Fibroblast of skin of right biceps (primary cell): ENCODE measurements around the gene AGXT2.
A peak's percentile ranks its signal among the peaks of the same experiment; 100 is the strongest.
"Not testable (repeated sequence)": the region's sequence is repeated elsewhere in the genome, so short reads cannot be mapped to it uniquely, and the experiment has no call there.

Source experiments
- DNase-seq: peaks from one replicate; pipeline ENCODE4 v3.0.0-alpha.2; 2013

The AGXT2 gene

DNA sequence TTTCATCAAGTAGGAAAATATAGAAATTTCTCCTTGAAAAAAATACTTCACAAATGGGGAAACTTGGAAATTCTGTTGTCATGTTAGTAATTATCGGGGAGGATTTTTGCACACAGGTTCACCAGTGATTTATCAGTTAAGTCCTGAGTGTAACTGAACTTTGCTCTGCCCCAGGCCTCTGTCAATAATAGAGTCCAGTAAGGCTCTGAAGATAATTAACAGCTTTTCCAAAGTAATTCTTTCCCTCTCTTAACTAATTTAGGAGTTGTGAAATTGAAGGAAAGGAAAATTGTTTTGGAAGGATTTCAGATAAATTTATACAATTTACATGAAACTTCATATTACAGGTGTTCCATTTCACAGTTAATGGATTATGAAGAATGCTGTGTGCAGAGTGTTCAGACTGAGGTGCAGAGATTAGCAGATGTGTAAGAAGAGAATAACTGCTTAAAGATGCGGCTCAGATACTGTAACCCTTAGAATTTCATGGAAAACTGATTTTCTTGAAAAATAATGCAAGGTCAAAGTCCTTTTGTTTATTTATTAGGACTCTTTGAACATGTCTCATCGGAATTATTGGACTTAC lies 2.9 kb upstream of the AGXT2 start:
- no peak for DNase-seq

DNA sequence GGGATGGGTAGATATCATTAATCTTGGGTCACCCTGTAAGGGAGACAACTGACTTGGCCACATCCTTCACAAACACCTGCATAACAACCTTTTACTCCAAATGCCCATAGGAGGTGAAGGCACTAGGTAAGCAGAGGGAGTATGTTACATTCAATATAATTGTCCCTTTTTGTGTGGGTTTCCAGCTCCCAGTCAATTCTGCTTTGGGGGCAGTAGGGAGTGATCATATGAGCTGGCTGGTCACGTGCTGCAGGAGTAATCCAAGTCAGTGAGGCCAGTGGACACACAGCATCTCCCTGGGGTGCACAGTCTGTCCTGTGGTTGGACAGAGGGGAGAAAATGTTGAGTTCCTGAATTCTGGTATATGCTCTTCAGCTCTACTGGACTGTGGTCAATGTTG lies 1.2 kb upstream of the AGXT2 start:
- DNase-seq: no peak

DNA sequence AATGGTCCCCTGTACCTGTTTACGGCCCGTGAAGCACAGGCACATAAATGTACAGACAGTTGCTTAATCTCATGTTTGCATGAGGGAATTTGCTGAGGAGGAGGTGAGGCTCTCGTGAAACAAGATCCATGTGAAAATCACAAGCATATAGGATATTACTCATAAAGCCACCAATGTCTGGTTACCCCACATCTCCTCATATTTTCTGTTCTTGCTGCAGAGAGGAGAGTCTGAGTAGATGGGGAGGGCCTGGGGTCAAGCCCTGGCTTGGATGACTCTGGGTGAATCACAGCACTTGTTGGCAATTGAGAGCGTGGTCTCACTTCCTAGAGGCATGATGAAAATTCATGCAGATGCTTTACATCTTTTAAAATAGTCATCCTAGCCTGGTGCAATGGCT lies 975 bp downstream of the AGXT2 start:
- peak; percentile 92 for DNase-seq

DNA sequence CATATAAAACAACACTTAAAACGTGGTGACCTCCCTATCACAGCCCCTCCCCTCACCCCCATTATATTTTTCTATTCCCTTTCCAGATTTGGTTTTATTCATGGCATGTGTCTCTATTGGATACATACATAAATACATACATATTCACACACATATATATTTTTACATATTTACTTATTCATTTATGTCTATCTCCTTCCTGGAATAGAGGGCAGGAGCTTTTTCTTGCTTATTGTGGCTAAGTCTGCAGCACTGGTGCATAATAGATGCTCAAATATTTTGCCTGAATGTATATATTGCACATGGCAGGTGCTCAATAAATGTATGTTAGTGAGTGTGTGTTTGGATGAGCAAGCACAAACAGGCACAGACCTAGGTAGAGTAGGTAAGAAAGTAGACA lies 2.5 kb downstream of the AGXT2 start:
- no peak for DNase-seq

DNA sequence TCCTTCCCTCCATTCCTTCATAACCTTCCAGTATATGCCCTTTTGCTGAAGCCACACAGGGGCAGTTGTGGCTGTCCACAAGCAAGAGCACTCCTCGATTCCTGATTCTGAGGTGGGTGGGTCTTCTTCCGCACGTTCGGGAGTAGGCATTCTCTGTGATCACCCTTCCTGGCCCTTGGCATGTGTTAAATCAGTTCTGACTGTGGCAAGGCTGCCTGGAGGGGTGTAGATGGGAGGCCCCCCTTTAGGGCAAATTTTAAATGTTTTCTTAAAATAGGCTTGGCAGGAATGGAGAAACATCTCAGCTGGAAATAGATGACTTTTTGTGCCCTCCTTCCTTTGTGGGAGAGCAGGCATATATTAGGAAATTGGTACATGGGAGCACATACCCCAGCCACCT lies 3.1 kb downstream of the AGXT2 start:
- DNase-seq: no peak

DNA sequence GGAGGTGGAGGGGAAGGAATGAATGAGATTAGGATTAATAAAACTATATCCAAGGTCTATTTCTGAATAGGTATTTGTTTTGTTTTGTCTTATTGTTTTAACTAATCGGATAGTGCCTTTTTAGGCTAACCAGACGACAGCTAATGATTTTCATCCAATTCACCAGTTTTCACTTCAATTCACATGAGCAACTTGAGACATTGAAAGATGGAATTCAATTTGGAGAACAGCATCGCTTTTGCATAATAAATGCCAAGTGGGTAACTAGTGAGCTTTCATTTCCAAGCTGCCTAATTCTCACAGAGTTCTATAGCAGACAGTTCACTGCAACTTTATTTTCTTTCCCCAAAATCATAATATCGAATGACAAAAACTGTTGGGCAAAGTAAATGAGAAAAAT lies 5.0 kb downstream of the AGXT2 start:
- no peak for DNase-seq

DNA sequence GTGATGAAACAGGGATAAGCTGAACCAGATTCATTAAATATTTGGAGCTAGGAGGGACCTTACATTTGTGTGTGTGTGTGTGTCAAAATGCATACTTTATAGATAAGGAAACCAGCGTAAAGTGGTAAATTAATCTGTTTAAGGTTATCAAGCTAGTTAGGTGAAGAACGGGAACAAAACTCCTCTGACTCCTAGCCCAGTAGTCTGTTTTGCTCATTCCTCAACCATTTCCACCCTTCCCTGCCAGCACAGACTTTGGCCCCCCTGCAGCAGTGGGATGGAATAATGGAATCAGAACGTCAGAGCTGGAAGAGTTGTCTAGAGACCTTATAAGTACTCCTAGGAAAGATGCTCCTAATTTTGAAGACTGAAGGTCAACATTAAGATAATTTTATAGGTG lies 6.5 kb downstream of the AGXT2 start:
- DNase-seq: no peak

DNA sequence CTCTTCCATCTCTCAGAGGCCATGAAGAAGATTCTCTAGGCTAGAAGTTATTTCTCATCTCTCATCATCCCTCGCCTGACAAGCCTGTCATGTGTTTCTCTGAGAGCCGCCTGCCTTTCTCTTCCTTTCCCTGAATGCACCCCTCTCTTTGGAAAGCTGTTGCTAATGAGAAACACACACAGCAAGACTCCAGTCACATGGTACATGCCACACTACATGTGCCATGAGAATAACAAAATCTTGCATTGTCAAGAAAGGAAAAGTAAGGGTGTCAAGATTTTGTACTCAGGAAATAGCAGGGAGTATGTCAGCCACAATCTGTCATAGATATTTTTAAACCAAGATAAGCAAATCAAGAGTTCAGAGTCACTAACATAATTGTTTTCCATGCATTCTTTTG lies 8.9 kb downstream of the AGXT2 start:
- DNase-seq: peak; percentile 31

DNA sequence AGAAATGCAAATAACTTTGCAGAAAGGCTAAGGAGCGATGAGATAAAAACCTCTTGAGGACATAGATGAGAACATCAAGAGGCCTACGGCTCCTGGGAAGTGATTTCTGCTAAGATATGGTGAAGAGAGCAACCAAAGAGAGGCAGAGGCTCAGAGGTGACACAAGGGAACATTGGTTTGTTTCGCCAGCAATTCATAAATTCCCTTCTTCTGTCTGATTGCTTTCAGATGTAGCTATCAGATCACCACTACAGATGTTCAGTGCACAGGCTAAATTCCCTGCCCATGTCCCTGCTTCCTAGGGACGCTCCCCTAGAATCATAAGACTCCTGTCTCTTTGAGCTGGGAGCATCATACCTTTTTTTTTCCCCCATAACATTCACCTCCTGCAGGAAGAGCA lies 11.2 kb downstream of the AGXT2 start:
- DNase-seq: no peak

DNA sequence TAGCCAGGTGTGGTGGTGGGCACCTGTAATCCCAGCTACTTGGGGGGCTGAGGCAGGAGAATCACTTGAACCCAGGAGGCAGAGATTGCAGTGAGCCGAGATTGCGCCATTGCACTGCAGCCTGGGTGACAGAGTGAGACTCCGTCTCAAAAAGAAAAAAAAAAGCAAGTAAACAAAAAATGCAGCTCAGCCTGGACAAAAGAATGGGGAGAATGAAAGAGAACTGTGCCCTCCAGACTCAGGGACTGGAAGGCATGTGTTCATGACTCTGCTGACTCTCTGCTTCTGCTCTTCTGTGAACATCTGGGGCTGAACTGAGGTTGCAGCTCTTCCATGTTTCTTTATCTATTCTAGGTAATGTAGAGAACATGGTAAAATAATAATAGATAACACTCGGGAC lies 11.8 kb downstream of the AGXT2 start:
- DNase-seq: not testable (repeated sequence)

DNA sequence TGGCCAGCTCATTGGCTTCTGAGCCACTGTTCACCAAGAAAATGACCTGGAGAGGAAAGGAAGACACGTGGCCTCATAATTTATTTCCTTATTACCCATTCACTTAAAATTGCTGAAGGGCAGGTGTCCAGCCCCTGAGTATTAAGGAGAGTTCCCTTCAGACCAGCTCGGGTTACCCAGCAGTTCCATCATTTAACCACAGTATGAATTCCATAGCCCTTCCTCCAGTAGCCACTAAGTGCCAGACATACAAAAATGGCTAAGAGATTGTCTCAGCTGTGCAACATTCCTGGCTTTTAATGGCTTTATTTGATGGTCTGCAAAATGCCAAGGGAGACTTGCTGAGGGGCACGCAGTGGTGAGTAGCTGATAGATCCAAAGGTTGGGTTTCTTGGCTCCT lies 12.5 kb downstream of the AGXT2 start:
- peak; percentile 23 for DNase-seq

DNA sequence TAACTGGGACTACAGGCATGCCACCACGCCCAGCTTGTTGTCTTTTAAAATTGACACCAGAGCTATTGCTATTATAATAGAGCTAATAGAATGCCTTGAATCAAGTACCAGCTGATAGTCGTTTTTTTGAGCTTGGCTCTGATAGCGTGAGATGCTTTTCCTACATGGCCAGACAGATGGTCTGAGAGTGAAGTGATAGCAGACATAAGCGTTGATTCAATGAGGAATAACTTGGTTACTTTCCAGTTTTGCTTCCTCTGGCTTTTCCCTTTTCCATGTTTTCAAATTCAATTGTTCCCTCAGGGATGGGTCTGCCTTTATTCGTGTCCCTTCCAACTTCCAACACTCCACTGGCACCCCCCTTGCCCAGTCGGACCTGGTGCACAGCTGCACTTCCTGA lies 15.4 kb downstream of the AGXT2 start:
- no peak for DNase-seq

DNA sequence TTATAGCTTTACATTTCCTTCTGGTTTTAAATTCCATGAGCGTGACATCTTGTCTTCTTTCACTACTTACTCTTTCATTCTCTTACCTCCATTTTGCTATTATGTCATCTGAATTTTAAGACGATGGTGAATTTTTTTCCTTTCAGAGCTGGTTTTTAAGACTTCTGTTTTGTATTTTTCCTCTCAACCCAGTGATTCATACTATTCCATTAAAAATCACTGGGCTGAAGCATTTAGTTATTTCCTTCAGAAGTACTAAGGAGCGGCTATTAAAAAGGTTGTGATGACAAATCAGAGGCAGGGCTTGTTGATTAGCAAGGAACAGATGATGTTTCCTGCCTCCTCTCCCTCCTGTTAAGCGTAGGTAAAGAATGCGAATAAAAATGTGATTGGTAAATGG lies 16.5 kb downstream of the AGXT2 start:
- peak; percentile 61 for DNase-seq

DNA sequence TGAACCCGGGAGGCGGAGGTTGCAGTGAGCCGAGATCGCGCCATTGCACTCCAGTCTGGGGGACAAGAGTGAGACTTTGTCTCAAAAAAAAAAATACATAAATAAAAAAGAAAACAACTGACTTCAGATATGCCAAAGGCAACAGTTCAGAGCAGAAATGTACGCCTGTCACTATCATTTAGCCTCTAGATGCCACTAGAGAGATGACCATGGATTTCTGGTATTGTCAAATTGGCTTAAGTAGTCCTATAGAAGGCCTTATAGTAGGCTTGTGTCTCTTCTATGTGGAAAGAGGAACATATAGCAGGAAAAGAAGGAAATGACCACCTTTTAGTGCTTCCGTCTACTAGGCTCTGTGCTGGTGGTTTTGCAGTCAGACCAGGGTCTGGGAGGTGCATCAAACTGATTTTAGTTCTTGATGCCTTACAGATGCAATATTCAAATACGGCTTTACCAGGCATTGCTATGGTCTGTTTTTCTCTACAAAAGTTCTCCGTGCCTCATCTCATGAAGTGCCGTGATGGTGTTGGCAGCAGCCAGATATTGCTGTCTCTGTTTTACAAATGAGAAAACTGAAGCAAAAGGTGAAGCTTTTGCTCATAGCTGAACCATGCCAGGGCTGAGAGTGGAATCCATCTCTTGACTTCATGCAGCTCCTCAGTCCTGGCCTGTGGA lies 17.2 kb downstream of the AGXT2 start:
- DNase-seq: no peak

DNA sequence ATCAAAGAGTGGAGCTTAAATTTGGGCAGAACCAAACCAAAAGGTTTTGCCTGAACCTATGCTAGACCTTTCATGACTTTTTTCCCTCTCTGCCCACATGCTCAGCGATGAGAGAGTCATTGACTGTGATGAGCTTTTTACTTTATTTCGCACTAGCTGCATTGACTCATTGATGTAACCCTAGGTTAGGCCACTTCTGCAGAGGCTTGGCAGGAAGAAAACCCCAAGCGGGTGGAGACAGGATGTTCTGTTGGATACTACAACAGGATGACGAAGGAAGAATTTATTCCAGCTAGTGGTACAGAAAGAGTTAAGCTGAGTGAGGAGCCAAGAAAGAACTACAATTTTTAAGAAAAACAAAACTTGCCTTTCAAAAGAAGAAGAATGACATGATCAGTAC lies 18.4 kb downstream of the AGXT2 start:
- peak; percentile 76 for DNase-seq

DNA sequence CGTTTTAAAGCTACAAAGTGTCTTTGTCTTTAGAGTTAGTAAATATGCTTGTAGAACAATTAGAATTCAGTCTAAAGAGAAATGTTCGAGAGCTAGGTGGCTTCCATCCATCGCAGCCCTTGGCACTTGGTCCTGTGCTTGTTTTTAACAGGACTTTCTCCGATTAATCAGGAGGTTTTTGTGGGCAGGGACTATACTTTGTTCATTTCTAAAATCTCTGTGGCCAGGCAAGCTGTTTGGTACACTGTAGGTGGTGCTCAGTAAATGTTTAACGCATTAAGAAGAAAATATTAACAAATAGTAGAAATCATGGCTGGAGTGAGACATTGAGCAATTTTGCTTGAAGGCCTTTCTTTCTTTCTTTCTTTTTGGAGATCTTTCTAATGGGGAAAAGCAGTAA lies 20.8 kb downstream of the AGXT2 start:
- no peak for DNase-seq

DNA sequence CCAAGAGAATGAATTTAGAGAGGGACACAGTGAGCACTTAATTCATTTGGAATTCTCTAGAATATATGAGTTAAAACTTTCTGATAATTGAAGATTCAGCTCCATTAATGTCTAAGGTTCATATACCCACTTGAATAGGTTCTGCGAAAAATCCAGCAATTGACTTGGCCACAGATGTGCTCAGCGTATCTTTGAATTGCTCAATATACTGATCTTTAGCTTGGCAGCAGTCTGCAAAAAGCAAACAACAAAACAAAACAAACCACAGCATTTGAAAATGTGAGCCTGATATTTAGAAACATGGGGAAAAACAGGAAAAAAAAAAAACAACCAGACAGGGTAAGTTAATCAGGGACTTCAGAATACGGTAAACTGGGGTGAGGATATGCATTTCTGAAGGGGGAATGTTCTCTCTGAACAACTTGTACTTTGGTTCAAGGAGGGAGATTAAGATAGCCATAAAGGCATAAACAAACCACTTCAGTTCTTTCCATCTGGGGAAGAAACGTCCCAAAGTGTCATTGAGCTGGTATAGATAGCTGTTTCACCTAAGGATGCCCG lies 21.4 kb downstream of the AGXT2 start:
- DNase-seq: no peak

DNA sequence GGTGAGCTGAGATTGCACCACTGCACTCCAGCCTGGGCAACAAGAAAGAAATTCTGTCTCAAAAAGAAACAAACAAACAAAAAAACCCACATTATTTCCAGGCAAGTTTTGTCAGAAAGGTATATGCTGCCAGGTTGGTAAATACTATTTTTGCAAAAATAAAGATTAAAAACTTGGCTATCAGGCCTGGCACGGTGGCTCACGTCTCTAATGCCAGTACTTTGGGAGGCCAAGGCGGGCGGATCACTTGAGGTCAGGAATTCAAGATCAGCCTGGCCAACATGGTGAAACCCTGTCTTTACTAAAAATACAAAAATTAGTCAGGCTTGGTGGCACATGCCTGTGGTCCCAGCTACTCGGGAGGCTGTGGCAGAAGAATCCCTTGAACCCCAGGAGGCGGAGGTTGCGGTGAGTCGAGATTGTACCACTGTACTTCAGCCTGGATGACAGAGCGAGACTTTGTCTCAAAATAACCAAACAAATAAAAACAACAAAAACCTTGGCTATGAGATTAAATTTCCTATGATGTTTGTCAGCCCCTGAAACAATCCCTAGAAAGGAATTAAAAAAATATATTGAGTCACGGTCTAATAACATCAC lies 22.7 kb downstream of the AGXT2 start:
- DNase-seq: no peak

DNA sequence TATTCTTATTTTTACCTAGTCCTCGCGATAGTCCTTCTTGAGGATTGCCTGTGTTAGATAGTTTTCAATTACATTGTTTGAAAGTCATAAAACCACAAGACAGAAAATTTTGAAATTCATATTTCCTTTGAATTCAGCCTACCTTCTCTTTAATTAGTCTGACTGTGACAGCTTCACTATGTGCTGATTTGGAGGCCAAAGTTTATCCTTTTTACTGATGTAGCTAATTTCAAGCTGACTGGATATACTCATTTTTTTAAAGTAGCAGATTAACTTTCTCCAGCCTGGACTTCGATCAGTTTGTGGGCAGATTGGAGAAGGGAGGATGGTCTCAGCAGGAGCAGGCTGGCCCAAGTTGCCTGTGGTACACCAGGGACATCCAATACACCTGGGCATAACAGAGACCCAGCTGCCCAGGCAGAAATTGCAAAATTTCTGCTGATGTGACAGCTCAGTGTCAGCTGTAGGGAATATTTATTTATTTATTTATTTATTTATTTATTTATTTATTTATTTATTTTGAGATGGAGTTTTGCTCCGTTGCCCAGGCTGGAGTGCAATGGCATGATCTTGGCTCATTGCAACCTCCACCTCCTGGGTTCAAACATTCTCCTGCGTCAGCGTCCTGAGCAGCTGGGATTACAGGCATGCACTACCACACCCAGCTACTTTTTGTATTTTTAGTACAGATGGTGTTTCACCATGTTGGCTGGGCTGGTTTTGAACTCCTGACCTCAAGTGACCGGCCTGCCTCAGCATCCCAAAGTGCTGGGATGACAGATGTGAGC lies 24.2 kb downstream of the AGXT2 start:
- DNase-seq: no peak

DNA sequence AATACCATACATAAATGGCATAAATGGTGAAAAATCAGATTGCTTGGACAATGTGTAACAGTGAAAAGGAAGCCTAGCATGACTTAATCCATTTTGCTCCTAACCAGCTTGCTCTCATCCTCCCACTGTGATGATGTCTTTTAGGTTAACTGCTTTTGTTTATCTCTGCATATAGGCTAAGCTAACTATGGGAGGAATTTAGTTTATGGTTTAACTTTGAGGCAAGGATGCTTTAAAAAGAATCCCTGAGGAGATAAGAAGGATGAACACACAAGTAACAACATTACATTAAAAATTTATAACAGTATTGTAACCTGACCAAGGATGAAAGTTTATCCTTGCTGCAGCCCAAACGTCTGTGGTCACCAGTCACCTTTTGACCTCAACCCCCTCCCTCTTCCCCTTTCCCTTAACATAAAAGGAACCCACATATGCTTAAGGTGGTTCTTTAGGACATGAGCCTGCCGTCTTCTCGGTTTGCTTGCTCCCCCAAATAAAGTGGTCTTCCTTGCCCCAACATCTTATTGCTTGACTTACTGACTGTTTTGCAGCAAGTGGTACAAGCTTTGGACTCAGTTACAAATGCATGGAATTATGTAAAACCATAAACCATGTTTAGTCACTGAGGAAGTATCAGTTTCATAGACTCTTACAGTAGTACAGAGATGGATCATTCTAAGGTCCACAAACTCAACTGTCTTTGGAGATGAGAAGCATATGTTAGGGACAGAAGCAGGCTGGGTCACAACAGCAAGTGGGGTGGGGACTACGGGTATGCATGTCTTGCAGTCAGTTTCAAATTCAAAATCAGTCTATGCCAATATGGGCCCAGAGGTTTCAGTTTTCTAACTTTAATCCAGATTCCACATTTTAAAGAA lies 31.3 kb downstream of the AGXT2 start:
- no peak for DNase-seq

DNA sequence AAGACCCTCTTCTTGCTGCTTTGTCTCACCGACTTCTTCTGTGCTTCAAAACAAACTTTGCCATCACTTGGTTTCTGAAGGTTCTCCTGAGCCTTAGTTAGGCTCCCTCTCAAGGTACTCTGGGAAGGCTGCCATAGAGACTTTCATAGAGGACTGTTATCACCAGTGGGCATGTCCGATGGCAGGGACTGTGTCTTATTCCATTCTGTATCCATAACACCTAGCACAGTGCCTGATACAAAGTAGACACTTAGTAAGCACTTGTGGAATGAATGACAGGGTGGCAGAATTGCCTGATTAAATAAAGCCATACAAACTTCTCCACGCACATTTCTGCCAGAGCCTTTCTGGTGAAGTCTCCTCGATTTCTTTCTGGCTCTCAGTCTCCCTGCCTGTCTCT lies 32.7 kb downstream of the AGXT2 start:
- DNase-seq: no peak

DNA sequence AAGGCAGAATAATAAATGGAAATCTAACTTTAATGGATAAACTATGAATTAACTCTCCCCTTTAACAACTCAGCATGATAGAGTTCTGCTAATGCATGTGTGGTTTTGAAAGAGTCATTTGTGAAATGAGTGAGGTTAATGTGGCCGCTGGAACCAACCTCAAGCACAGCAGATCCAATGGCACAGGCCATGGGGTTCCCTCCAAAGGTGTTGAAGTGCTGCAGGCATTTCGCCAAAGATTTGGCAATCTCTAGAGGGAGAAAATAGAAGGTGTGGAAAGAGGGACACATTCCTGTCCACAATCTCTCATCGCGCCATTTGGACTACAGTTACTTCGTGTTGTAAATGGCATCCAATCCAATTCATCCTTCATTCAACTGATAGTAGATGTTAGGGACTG lies 35.0 kb downstream of the AGXT2 start:
- DNase-seq: peak; percentile 31

DNA sequence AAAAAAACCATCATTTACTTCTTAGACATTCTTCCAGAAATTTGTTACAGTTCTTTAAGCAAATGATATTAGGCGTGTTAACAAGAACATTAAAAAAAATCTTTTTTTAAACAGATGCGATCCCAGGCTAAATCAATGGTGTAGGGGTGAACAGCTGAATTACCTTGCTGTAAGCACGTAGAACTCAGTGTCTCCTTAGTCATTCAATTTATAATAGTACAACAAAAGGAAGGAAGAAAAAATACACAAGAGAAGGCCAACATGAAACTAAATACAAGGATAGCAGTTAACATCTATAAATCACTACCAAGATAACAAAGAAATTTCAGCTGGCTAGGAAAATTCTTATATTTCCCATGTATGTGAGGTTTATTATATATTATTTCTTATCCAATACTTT lies 35.4 kb downstream of the AGXT2 start:
- DNase-seq: no peak
